ENCODE results near the gene MTCL1.
A peak's percentile ranks its signal among the peaks of the same experiment; 100 is the strongest.

MTCL1 gene

DNA sequence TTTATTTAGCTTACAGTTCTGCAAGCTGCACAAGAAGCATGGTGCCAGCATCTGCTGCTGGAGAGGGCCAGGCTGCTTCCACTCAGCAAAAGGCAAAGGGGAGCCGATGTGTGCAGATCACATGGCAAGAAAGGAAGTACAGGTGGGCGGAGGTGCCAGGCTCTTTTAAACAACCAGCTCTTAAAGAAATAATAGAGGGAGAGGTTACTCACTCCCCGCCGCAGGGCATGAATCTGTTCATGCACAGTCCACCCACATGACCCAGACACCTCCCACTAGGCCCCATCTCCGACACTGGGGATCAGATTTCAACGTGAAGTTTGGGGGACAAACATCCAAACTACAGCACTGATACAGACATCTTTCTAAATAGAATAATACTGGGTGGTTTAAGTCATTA lies 105.8 kb downstream of the MTCL1 start:
- no peak for DNase-seq (ENCODE audit: low spot score)

DNA sequence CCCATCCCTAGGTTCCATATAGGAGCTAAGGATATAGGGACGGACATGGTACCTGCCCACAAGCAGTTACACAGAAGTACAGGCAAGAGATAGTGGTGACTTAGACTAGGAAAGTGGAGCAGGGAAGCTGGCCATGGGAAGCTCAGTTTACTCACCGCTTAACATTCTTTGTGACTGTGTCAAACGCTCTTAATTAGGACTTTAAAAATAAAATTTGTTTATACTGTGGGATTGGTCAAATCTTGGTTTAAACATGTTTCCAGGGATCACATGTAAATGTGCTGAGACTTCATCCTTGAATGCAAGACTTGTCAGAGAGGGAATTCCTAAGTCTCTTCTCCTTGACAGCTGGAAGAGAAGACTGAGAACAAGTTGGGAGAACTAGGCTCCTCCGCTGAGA lies 107.3 kb downstream of the MTCL1 start:
- DNase-seq (ENCODE audit: low spot score), result peak; percentile 59

DNA sequence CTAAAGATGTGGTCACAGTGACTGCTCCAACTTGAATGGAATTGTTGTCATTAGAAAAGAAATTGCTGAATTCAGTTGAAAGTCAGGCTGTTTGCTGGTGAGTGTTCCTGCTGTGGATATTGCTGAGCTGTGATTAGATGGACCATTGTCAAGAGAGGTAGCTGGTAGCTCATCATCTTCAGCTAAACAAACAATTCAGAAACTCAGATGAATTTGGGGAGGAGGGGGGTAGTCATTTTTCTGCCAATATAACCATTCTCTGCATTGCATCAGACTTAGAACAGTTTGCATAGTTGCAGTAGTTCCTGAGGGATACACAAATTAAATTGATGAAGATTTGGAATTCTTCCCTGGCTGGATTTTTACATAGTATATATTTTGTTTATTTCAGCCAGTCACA lies 108.3 kb downstream of the MTCL1 start:
- DNase-seq (ENCODE audit: low spot score), result no peak

DNA sequence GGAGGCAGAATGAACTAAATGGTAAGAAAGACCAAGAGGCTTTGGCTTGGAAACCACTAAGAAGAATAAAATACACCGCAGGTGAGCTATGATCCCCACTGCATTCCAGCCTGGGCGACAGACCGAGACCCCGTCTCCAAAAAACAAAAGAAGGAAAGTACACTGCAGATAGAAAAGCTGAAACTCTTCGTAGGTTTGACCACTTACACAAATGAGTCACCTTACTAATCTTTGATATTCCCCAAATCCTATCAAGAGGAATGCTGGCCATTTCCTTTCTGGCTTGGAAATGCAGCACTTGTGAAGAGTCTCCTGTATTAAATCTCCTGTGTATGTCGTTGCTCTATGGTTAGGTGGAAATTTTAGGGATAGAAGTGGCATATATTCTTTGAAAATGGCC lies 108.8 kb downstream of the MTCL1 start:
- no peak for DNase-seq (ENCODE audit: low spot score)

DNA sequence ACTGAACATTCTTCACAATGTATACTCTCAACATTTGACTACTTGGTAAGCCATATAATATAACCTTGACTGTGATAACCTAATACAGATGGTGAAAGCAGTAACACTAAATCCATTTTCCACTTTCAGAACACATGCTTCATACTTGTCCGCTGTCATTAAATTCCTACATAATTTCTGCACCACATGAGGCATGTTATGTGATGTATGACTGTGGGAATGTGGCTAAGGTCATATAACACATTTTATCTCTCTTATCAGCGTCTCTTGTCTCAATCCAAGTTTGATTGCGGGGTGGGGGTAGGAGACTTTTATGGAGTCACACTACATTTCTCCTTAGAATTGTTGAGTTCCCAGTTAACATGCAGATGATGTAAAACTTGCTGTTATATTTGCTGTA lies 110.9 kb downstream of the MTCL1 start:
- no peak for DNase-seq (ENCODE audit: low spot score)

DNA sequence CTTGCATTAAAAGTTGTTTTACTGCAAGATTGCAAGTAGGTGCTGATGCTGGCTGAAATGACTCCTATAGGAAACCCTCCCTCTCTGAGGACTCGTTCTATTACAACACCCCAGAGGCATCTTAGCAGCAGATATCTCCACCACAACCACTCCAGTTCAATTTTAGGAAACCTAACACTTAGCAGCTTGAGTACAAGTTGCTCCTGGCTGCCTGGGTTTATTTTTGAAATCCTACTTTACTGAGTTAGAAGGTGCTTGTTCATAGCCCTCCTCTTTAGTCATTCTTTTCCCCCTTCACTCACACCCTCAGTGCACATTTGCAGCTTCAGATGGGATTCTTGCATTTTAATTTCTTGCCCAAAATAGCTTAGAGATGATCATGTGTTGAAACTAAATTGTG lies 111.5 kb downstream of the MTCL1 start:
- peak; percentile 60 for DNase-seq (ENCODE audit: low spot score)

DNA sequence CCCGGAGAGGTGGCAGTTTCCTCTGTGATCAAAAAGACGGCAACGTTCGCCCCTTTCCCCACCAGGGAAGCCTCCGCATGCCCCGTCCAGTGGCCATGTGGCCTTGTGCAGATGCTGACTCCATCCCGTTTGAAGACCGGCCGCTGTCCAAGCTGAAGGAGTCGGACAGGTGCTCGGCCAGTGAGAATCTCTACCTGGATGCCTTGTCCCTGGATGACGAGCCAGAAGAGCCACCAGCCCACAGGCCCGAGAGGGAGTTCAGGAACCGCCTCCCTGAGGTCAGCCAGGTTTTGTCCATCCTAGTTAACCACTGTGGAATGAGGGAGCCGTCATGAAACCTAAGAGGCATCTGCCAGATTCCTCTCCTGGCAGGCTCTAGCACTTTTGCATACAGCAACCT lies 113.6 kb downstream of the MTCL1 start:
- no peak for DNase-seq (ENCODE audit: low spot score)

DNA sequence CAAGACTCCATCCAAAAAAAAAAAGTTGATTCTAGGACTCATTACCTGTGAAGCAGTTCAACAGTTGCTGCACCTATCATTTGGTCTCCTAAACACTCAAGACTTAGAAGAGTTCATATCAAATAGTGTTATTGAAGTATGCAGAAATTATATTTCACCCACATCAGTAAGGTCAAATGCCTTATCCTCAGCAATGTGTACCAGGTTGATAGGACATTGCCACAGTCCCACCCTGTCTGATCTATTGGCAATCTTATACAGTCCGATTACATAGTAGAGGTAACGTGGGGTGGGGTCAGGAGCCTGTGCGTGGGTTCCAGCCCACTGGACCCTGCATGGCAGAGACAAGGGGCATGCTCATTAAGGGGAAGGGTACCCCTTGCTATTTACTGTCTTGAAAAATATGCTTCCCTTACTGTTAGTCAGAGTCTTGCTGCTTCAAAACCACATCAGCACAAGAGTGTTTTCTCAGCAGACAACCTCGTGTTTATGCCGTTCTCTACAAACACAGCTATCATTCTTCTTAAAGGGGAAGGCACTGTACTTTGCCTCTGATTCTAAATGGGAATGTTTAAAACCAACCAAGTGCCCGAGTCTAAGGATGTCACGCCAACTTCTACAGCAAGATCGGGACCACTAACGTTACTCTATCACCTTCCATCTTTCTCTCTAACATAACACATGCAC lies 115.2 kb downstream of the MTCL1 start:
- DNase-seq (ENCODE audit: low spot score), result no peak

DNA sequence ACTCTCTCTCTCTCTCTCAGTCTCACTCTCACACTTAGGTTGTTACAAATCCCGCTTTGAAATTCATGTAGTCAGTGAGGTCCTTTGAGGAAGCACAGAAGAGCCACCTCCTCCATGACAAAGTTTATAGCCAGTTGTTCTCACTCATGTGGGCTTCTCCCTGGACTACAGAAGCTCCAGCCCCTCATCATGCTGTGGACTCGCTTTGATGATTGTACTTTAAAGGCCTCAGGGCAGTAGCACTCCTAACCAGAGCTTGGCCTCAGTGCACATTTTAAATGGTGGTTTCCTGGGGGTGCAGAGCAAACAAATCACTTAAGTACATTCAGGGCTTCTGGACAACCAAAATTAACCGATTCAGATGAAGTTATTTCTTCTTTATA lies 115.7 kb downstream of the MTCL1 start:
- no peak for DNase-seq (ENCODE audit: low spot score)

DNA sequence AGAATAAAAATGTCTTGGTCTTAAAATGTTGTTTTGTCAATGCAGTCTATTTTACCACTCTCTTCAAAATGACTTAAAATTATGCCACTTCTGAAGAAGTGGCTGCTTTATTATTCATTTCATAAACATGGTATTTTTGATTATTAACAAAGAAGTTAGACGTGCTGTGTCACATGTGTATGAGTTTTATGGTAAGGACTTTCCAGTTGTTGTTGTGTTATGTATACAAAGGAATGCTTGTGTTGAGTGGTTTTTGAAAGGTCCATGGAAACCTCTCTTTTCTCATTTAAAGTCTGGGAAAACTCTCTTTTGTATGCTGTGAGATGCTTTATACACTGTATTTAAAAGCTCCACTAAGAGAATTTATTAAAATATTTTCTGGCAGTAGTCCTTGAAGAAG lies 116.2 kb downstream of the MTCL1 start:
- no peak for DNase-seq (ENCODE audit: low spot score)

DNA sequence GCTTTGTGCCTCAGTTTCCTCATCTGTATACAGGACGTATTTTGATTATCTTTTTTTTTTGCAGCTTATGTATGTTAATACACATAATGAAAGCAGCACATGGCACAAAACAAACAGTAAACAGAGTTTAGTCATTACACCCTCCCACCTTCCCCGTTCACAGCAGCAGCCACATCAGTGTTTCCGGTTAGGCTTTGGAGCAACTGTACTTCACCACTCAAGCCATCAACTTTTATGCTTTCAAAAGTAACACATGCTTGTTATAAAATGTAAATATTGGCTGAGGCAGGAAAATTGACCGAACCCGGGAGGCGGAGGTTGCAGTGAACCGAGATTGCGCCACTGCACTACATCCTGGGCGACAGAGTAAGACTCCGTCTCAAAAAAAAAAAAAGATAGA lies 117.3 kb downstream of the MTCL1 start:
- no peak for DNase-seq (ENCODE audit: low spot score)

DNA sequence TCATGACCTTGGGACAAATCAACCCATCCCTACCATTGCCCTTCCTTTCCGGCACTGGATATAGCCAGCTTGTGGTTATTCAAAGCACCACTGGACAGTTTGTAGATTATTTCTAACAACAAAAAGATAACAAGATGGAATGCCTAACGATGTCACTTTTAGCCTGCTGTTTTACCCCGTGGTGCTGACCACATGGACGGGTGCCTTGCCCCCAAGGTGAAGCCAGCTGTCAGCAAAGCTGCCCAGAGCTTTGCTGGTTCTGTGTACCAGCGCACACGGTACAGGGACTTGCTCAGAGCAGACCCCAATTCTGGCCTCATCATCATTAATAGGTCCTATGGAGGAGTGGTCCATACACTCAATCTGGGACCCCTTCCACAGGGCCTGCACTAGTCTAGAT lies 118.2 kb downstream of the MTCL1 start:
- no peak for DNase-seq (ENCODE audit: low spot score)

DNA sequence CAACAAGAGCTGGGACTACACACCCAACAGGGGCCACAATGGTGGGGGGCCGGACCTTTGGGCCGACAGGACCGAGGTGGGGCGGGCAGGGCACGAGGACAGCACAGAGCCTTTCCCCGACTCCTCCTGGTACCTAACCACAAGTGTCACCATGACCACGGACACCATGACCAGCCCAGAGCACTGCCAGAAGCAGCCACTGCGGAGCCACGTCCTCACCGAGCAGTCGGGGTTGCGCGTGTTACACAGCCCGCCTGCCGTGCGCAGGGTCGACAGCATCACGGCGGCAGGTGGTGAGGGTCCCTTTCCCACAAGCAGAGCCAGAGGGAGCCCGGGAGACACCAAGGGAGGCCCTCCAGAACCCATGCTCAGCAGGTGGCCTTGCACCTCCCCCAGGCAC lies 119.5 kb downstream of the MTCL1 start:
- no peak for DNase-seq (ENCODE audit: low spot score)

DNA sequence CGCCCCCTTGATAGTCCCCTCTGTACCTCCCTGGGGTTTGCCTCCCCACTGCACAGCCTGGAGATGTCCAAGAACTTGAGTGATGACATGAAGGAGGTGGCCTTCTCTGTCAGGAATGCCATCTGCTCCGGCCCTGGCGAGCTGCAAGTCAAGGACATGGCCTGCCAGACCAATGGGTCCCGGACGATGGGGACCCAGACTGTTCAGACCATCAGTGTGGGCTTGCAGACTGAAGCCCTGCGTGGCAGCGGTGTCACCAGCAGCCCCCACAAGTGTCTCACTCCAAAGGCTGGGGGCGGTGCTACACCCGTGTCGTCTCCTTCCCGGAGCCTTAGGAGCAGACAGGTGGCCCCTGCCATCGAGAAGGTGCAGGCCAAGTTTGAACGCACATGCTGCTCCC lies 119.9 kb downstream of the MTCL1 start:
- no peak for DNase-seq (ENCODE audit: low spot score)

DNA sequence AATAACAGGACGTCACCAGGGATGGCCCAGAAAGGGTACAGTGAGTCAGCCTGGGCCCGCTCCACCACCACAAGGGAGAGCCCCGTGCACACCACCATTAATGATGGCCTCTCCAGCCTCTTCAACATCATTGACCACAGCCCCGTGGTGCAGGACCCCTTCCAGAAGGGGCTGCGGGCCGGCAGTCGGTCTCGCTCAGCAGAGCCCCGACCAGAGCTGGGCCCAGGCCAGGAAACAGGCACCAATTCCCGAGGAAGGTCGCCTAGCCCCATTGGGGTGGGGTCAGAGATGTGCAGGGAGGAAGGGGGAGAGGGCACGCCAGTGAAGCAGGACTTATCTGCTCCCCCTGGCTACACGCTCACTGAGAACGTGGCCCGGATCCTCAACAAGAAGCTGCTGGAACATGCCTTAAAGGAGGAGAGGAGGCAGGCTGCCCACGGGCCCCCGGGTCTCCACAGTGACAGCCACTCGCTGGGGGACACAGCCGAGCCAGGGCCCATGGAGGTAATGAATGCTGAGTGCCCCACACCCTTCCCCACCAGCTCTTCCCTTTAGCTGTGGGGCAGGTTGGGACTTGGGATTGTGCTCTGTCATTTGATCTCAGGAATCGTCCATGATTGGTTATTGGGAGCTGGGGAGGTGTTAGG lies 120.5 kb downstream of the MTCL1 start:
- no peak for DNase-seq (ENCODE audit: low spot score)

DNA sequence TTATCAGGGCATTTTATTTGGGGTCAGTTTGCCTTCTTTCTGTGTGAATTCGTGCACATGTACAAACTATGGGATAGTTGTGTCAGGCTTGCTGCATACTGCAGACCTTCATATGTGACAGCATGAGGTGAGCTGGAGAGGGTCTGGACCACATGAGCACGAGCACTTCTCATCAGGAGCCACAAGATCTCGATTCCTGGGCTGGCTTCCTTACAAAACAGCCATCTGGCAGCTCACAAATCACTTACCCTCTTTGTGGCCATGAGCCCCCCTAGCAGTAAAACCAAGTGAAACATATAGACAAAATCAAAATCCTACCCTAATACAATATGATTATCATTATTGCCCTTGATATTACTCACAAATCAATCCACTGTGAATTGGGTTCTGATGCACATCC lies 121.2 kb downstream of the MTCL1 start:
- no peak for DNase-seq (ENCODE audit: low spot score)

DNA sequence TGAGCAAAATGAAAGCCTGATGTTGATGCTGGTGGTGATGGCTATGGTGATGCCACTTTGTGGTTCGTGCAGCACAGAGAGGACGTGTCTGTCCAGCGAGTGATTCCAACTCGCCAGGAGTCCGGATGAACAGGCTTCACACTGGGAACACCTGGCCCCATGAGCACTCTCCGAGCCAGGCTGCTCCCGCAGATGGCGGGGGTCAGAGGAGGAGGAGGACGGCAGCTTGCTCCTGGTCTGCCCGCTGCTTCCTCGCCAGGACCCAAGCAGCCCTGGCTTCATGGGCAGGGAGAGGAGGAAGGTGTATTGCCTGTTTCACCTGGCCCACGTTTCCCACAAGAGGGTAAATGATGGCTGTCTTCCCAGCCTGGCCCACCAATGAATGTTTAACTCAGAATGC lies 121.6 kb downstream of the MTCL1 start:
- no peak for DNase-seq (ENCODE audit: low spot score)

DNA sequence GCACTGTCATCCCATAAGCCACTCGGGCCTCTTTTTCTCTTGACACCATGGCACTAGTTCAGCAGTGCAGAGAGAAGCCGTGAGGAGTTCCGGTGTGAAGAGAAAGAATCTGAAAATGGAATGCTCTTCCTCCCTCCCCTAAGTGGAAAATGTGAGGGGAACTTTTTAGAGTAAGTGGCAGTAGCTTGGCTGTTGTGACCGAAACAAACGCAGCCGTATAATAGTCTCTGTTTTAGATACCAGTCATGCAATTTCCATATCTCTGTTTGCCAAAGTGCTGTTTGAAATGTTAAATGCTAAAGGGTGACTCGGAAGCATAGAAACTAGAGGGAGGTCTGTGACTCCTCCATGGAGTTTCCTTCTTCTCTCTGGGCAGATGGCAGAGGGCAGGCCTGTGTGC lies 122.9 kb downstream of the MTCL1 start:
- no peak for DNase-seq (ENCODE audit: low spot score)

DNA sequence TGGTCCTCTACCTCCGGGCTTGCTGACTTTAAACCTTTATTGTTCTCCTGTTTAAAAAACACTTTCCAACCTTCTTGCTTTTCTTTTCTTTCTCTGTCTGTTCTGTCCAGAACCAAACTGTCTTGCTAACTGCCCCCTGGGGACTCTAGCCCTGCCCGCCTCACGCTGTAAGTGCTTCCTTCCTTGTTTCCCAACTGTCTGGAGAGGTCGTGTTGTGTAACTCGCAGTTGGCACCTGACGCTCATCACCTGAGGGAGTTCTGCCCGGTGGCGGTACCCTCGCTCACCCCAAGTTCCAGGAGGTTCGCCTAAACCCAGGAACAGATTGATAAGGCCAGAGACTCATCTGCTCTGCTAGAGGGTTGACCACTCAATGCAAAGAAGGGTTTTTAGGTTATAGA lies 123.4 kb downstream of the MTCL1 start:
- no peak for DNase-seq (ENCODE audit: low spot score)

DNA sequence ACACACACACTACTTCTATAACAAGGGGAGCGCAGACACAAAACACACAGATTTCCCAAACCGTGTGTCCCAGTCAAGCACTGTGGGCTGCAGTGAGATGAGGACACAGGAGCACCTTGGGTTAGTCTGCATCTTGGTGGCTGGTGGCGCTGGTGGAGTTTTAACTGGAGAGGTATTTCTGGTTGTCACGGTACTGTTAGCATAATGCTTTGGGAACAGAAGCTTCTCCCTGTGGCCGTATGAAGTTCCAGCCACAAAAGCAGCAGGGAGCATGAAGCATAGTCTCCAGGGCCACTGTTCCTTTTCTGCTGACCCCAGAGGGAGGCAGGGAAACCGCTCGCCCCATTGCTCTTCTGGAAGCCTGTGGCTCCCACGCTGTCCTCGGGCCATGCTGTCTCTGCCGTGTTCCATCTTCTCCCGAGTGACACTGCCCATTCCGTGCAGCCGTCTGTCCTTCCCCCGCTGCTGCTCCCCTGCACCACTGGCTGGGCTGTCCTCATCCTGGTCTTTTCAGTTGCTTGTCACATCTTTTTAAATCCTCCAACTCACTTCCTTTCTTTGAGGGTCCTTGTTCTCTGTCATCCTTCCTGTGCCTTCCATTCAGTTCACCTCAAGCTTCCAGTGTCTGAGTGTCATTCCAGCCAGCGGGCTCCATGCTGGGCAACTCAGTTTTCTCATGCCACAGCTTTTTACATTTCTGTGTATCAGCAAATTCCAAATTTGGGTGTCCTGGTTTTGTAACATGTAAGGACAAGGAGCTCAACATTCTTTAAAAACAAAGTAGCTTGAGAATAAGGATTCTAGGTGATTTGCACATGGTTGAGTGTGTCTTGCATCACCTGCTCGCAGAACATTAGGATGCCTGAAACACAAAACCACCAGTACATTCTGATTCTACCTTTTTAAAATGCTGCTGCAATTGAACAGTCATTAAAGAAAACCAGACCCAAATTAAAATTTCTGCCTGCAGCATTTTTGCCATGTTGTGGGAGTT lies 125.0 kb downstream of the MTCL1 start:
- no peak for DNase-seq (ENCODE audit: low spot score)

DNA sequence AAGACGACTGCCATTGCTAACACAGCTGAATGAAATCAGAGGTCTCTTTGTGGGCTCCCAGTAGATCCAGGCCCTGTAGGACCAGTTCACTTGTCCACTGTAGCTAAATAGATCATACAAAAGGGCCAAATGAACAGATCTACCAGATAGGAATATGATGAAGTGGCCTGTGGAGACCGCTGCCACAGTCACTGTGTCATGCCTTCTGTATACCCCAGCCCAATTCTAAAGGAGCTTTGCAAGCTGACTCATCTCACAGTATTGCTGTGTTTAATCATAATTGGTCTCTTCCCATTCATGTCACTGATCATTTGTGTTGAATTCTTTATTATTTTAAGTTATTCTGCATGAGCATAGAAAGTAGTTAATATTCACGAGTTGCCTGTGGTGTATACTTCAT lies 125.8 kb downstream of the MTCL1 start:
- no peak for DNase-seq (ENCODE audit: low spot score)

DNA sequence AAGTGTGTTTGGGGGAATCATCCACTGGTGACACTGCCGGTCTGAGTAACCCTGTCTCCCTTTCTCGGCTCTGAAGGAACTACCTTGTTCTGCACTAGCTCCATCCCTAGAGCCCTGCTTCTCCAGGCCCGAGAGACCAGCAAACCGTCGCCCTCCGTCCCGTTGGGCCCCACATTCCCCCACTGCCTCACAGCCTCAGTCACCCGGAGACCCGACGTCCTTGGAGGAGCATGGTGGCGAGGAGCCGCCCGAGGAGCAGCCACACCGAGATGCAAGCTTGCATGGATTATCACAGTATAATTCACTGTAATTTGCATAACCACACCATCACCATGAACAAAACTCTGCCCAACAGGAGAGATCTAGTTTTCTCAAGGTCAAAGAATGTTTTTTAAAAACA lies 126.2 kb downstream of the MTCL1 start:
- DNase-seq (ENCODE audit: low spot score), result no peak

DNA sequence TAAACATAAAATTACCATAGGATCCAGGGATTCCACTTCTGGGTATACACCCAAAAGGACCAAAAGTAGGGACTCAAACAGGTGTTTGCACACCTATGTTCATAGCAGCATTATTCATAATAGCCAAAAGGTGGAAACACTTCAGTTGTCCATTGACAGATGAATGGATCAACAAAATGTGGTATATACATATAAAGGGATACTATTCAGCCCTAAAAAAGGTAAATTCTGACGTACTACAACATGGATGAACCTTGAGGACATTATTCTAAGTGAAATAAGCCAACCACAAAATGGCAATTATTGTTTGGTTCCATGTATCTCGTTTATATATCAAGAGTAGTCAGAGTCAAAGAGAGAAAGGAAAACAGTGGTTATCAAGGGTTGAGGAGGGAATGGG lies 128.1 kb downstream of the MTCL1 start:
- DNase-seq (ENCODE audit: low spot score), result no peak
